Chondrocyte (in vitro differentiated cells): ENCODE measurements around the gene TSC22D1. TPM values are rescaled to one million over a fixed set of nuclear protein-coding genes. Genes with fewer than 3 reads are reported as not detected.

Source experiments
- DNase-seq: peaks from one replicate; pipeline ENCODE4 v3.0.0; 2021; ENCODE audit warnings: mixed read lengths, low spot score
- H3K27ac Mint-ChIP-seq: one replicate; pipeline ENCODE4 v1.8.0; 2021; ENCODE audit warnings: mild to moderate bottlenecking, moderate library complexity, mixed read lengths; ENCODE audit not compliant: unreplicated experiment
- H3K27me3 Mint-ChIP-seq: 2 replicates; pipeline ENCODE4 v1.8.0; 2021; ENCODE audit warnings: low read depth, mixed read lengths
- H3K36me3 Mint-ChIP-seq: 2 replicates; pipeline ENCODE4 v1.8.0; 2021; ENCODE audit warnings: low read depth, mixed read lengths
- H3K4me1 Mint-ChIP-seq: 2 replicates; pipeline ENCODE4 v1.8.0; 2021; ENCODE audit warnings: low read depth, mild to moderate bottlenecking, mixed read lengths
- H3K4me3 Mint-ChIP-seq: one replicate; pipeline ENCODE4 v1.8.0; 2021; ENCODE audit warnings: mild to moderate bottlenecking, moderate library complexity, mixed read lengths; ENCODE audit not compliant: unreplicated experiment
- H3K9me3 Mint-ChIP-seq: 2 replicates; pipeline ENCODE4 v1.8.0; 2021; ENCODE audit warnings: low read depth, mixed read lengths
- CTCF ChIP-seq: fragments of 200-600 bp; sonication (generic); IDR thresholded peaks from 2 replicates; pipeline ENCODE4 v1.5.0; 2021; ENCODE audit warnings: antibody characterized with exemption, mild to moderate bottlenecking, moderate library complexity
- total RNA-seq: library from RNA; stranded (reverse); gene quantifications from 3 replicates; pipeline ENCODE4 v1.2.1, GENCODE V29; 2021

TSC22D1 gene
- total RNA-seq, 1 donor from 2014 or later: 125 TPM

DNA sequence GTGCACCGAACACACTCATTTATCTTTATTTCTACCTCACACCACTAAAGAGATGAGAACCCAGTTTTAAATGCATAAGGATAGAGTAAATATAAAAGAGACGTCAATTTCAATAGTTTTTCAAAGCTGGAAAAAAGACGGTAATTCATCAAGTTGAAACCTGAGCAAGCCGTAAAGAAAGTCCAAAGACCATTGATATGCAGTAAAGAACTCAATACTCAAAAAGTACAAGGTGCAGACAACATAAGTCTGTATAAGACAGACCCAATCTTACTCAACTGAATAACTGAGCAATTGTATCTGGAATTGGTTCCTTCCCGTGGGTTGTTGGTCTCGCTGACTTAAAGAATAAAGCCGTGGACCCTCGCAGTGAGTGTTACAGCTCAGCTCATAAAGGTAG lies 120.4 kb downstream of the TSC22D1 start:
- DNase-seq: no peak
- Mint-ChIP-seq H3K27ac (no peak overlapping the region), H3K36me3 (no peaks in the 10 kb centered on the region), H3K9me3 (peaks cover 9% of the 10 kb centered on the region), H3K4me3 (no peak overlapping the region), H3K27me3 (no peaks in the 10 kb centered on the region), H3K4me1 (peaks cover 28% of the 10 kb centered on the region)
- no peak for TF ChIP-seq CTCF

DNA sequence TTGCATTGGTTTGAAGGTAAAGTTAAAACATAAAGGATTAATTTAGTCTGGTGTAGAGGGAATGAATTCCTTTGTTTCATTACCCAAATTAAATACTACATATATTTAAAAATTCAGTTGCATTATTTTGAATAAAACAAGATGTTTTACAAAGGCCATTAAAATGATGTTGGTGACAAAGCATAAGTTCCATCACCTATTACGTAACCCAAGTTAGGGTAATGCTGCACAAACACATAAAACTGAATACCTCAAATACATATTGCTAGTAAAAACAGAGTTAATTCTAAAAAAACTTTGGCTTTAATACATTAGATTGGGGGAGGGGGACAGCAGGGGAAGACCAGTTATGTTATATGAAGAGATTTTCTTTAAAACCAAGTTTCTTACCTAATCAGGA lies 122.2 kb downstream of the TSC22D1 start:
- no peak for TF ChIP-seq CTCF
- Mint-ChIP-seq H3K9me3 (peaks cover 9% of the 10 kb centered on the region), H3K27me3 (no peaks in the 10 kb centered on the region), H3K27ac (no peak overlapping the region), H3K36me3 (no peaks in the 10 kb centered on the region), H3K4me3 (no peak overlapping the region), H3K4me1 (peaks cover 28% of the 10 kb centered on the region)
- no peak for DNase-seq

DNA sequence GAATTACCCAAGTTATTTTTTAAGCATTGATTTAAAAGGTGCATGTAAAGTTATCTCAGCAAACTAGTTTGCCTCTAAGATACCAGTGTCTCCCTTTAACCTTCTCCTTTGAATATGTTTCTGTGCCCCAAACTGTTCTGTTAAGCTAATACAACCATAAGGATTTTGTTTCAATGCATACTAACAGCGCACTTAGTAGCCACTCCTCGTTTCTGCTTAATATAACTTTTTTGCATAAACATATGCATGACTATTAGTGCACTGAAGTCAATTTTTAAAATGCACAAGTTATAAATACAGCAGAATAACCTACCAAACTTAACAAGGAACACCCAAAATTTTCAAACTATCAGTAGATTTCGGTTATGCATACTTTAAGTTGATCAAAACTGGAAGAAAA lies 123.1 kb downstream of the TSC22D1 start:
- TF ChIP-seq CTCF: no peak
- no peaks in the 10 kb centered on the region for H3K27me3 Mint-ChIP-seq

GRCh38 chr13:44452418-44452817 lies 123.7 kb downstream of the TSC22D1 start:
- DNase-seq: peak; percentile 58
- no peaks in the 10 kb centered on the region for H3K27me3 Mint-ChIP-seq
- no peak for TF ChIP-seq CTCF
- peaks cover 9% of the 10 kb centered on the region for H3K9me3 Mint-ChIP-seq
- H3K4me3 Mint-ChIP-seq: no peak overlapping the region
- no peaks in the 10 kb centered on the region for H3K36me3 Mint-ChIP-seq
- H3K4me1 Mint-ChIP-seq: peaks cover 18% of the 10 kb centered on the region
- no peak overlapping the region for H3K27ac Mint-ChIP-seq

More for the DNA sequence above, 123.1 kb downstream of the TSC22D1 start:
- Mint-ChIP-seq H3K27ac (no peak overlapping the region), H3K36me3 (no peaks in the 10 kb centered on the region), H3K9me3 (peaks cover 9% of the 10 kb centered on the region), H3K4me1 (peaks cover 24% of the 10 kb centered on the region), H3K4me3 (no peak overlapping the region)
- no peak for DNase-seq

GRCh38 chr13:44451651-44452050 lies 124.5 kb downstream of the TSC22D1 start:
- Mint-ChIP-seq H3K9me3 (peaks cover 8% of the 10 kb centered on the region), H3K4me3 (no peak overlapping the region), H3K27ac (no peak overlapping the region), H3K36me3 (no peaks in the 10 kb centered on the region), H3K27me3 (no peaks in the 10 kb centered on the region), H3K4me1 (peaks cover 18% of the 10 kb centered on the region)
- peak; percentile 67 for DNase-seq
- no peak for TF ChIP-seq CTCF
